Uterus (tissue), 4 donors: ENCODE results near the gene PHF5A. TPM values are rescaled to one million over a fixed set of nuclear protein-coding genes. Genes with fewer than 3 reads are reported as not detected.

ENCODE experiments used
- DNase-seq, 2 donors: peaks; one replicate each; pipeline ENCODE4 v3.0.0-alpha.2; 2019 to 2020
- H3K27ac ChIP-seq, 2 donors: fragments of 200-600 bp; sonication (generic); 1 replicate in 1 of 2; 2 replicates in 1 of 2; pipeline ENCODE4 v1.5.1; 2016 to 2018
- H3K27me3 ChIP-seq, 2 donors: fragments of 200-600 bp; sonication (generic); one replicate each; pipeline ENCODE4 v1.5.1; 2018 to 2019; ENCODE audit warnings: control low read depth in 1 of 2
- H3K36me3 ChIP-seq, 2 donors: fragments of 200-600 bp; sonication (generic); one replicate each; pipeline ENCODE4 v1.5.1; 2019; ENCODE audit warnings: control low read depth in 1 of 2
- H3K4me1 ChIP-seq, 2 donors: fragments of 200-600 bp; sonication (generic); one replicate each; pipeline ENCODE4 v1.5.1; 2018 to 2019; ENCODE audit warnings: control low read depth in 1 of 2
- H3K4me3 ChIP-seq, 2 donors: fragments of 200-600 bp; sonication (generic); 1 replicate in 1 of 2; 2 replicates in 1 of 2; pipeline ENCODE4 v1.5.1; 2018 to 2019; ENCODE audit warnings: mild to moderate bottlenecking in 1 of 2
- H3K9me3 ChIP-seq, 2 donors: fragments of 200-600 bp; sonication (generic); one replicate each; pipeline ENCODE4 v1.5.1; 2019; ENCODE audit warnings: control low read depth in 1 of 2
- CTCF ChIP-seq, 4 experiments: fragments of 200-600 bp in 2 of 4; fragments of 450-650 bp in 2 of 4; sonication (generic) in 2 of 4; IDR thresholded peaks; one replicate each; pipeline ENCODE4 v1.5.1; 2016 to 2019; ENCODE audit warnings: antibody characterized with exemption in 4 of 4, mild to moderate bottlenecking in 2 of 4, moderate library complexity in 1 of 4
- POLR2A ChIP-seq, 2 donors: fragments of 450-650 bp; IDR thresholded peaks; one replicate each; pipeline ENCODE4 v1.6.1; 2016; ENCODE audit warnings: antibody characterized with exemption in 2 of 2, mild to moderate bottlenecking in 1 of 2, moderate library complexity in 1 of 2
- intact Hi-C: fragments of 100-400 bp; cut with DNase I; formaldehyde crosslinking; loops from one replicate; pipeline ENCODE4 v1.15.1; 2023; ENCODE audit warnings: low total_unique reads
- total RNA-seq, 4 donors: library from RNA; depleted of rRNA in 3 of 4; stranded (reverse); fragments of >200 nt in 3 of 4; gene quantifications; one replicate each; pipeline versions ENCODE4 v1.1.0 to v1.2.4, GENCODE V29; 2014 to 2023
- donor health status: DM: yes; HTN: yes; CAD: no.

The PHF5A gene
- total RNA-seq, 4 donors from 2014 or later: 38.5 to 65.1 (median 46.4) TPM

GRCh38 chr22:41513391-41513790 lies 44.9 kb upstream of the PHF5A start:
- intact Hi-C loops: no loop called here

DNA sequence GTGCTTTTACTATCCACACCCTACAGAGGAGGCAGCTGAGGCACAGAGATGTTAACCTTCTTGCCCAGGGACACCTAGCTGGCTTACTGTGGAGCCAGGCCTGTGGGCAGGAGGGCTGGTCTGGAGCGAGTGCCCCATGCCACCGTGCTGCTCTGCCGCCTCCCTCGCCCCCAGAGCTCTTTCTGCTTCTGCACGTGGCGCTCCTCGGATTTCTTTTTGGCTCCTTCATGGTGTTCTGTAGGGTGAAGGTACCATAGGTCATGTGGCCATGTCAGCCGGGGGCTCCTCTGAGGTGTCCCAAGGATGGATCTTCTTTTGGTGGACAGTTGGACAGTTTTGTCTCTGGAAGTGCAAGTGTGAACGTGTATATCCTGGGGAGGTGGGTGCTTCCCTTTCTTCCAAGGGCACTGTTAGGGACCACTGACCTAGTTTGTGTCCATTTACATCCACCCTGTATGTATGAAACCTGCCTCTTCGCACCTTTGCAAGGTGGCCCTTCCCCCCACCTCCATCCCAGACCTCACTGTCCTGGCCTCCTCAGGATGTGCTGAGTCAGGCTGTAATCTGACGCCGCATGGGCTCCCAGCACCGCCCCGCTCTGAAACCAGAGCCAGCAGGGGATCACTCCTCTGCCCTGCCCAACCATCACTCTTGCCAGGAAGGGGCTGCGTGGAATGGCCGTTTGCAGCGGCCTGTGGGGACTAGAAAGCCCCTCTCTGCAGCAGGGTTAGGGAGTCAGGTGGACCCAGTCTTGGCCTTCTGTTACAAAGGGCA lies 44.1 kb upstream of the PHF5A start:
- peaks cover 0 to 21% of the 10 kb centered on the region in 2 donors for H3K4me1 ChIP-seq
- DNase-seq: peak in 1 of 2 donors; percentile 63
- intact Hi-C loops: no loop called here
- H3K9me3 ChIP-seq: no peaks in the 10 kb centered on the region
- TF ChIP-seq CTCF (IDR thresholded peaks at IDR 0.05): no peak
- TF ChIP-seq POLR2A (IDR thresholded peaks at IDR 0.05): no peak
- peak overlapping the region; percentile 19 to 41 for H3K27ac ChIP-seq
- H3K27me3 ChIP-seq: no peaks in the 10 kb centered on the region
- no peak overlapping the region for H3K4me3 ChIP-seq
- no peaks in the 10 kb centered on the region for H3K36me3 ChIP-seq

More at GRCh38 chr22:41513391-41513790, 44.9 kb upstream of the PHF5A start:
- TF ChIP-seq POLR2A (IDR thresholded peaks at IDR 0.05): no peak
- no peak for TF ChIP-seq CTCF (IDR thresholded peaks at IDR 0.05)
- Histone ChIP-seq H3K27me3 (no peaks in the 10 kb centered on the region), H3K4me3 (no peak overlapping the region), H3K4me1 (peaks cover 0 to 14% of the 10 kb centered on the region in 2 donors), H3K27ac (peak overlapping the region; percentile 12 to 41), H3K9me3 (no peaks in the 10 kb centered on the region), H3K36me3 (no peaks in the 10 kb centered on the region)
- no peak for DNase-seq

DNA sequence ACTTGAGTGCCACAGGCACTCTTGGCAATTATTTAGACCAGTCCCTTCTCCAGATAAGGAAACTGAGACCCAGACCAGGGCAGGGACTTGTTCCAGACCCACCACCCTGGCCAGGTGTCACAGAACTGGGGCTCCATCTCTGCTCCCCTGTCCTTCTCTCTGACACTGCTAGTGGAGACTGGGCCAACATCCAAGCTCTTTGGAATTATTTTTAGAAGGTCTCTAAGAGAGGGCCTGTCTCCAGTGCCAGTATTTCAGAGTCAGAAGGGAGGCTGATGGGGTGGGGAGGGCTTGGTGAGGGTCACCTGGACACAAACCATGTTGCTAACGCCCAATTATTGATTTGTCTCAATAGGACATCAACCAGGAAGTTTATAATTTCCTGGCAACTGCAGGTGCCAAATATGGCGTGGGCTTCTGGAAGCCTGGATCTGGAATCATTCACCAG lies 43.1 kb upstream of the PHF5A start:
- TF ChIP-seq CTCF (IDR thresholded peaks at IDR 0.05) (no peak), POLR2A (IDR thresholded peaks at IDR 0.05) (no peak)
- DNase-seq: no peak
- intact Hi-C loops: no loop called here
- H3K27me3 ChIP-seq: no peaks in the 10 kb centered on the region
- H3K27ac ChIP-seq: peak overlapping the region; percentile 13 to 32
- H3K4me1 ChIP-seq: peaks cover 0 to 21% of the 10 kb centered on the region in 2 donors
- no peak overlapping the region for H3K4me3 ChIP-seq
- H3K9me3 ChIP-seq: no peaks in the 10 kb centered on the region
- no peaks in the 10 kb centered on the region for H3K36me3 ChIP-seq

DNA sequence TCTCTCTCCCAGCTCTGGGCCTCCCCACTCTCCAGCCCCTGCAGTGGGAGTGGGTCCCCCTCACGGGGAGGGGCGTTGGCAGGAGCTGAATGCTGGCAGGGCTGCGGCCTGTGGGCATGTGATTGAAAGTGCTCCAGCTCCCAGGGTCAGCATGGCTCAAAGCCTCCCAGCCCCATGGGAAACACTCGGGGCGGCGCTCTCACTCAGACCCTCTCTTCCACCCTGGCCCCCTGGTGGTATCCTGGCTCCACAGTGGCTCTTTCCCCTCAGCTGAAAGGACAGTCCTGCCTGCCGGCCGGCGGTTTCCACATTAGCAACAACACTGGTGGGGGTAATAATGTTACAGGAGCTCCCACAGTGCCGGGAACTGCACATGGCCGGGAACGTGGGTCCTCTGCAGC lies 40.3 kb upstream of the PHF5A start:
- Histone ChIP-seq H3K36me3 (no peaks in the 10 kb centered on the region), H3K4me3 (no peak overlapping the region), H3K4me1 (peaks cover 0 to 27% of the 10 kb centered on the region in 2 donors), H3K27ac (peak overlapping the region; percentile 31 to 61), H3K9me3 (no peaks in the 10 kb centered on the region), H3K27me3 (no peaks in the 10 kb centered on the region)
- TF ChIP-seq POLR2A (IDR thresholded peaks at IDR 0.05) (no peak), CTCF (IDR thresholded peaks at IDR 0.05) (peak in 1 of 4 experiments; percentile 13)
- DNase-seq: no peak
- intact Hi-C loops: no loop called here

DNA sequence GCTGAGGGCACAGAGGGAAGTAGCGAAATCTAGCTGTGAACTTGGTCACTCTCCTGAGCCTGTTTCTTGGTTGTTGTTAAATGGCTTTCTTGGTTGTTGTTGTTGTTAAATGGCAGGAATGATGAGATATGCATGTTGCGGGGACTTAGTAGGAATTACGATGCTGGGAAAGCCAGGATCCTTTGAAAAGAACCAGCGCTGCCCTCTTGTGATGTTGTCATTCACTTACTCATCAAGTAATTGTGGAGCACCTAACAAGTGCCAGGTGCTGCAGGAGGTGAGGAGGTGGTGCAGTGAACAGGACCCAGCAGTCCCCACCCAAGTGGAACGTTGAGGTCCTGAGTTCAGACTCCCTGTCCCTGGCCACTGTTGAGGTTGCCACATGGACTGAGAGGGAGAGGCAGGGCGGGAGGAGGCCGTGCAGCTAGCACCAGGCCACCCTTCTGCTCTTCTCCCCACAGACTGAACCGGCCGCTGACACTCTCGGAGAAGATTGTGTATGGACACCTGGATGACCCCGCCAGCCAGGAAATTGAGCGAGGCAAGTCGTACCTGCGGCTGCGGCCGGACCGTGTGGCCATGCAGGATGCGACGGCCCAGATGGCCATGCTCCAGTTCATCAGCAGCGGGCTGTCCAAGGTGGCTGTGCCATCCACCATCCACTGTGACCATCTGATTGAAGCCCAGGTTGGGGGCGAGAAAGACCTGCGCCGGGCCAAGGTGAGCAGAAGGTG lies 39.0 kb upstream of the PHF5A start:
- Histone ChIP-seq H3K4me1 (peaks cover 0 to 25% of the 10 kb centered on the region in 2 donors), H3K27me3 (no peaks in the 10 kb centered on the region), H3K36me3 (no peaks in the 10 kb centered on the region), H3K27ac (no peak overlapping the region), H3K4me3 (no peak overlapping the region), H3K9me3 (no peaks in the 10 kb centered on the region)
- DNase-seq: no peak
- TF ChIP-seq CTCF (IDR thresholded peaks at IDR 0.05): no peak
- no peak for TF ChIP-seq POLR2A (IDR thresholded peaks at IDR 0.05)
- intact Hi-C loops: no loop called here
